H9 (cell line): ENCODE data around the gene TMTC1. TPM values are rescaled to one million over a fixed set of nuclear protein-coding genes. Genes with fewer than 3 reads are reported as not detected.

Experiments used
- DNase-seq: peaks from one replicate; pipeline ENCODE4 v3.0.0-alpha.2; 2017
- H2AFZ ChIP-seq: one replicate; pipeline ENCODE4 v1.6.1; 2013; ENCODE audit warnings: mild to moderate bottlenecking, low read length, control low read depth, moderate library complexity
- H2AK5ac ChIP-seq: 2 replicates; pipeline ENCODE4 v1.6.1; 2013; ENCODE audit warnings: low read length, control low read depth, mixed read lengths; ENCODE audit not compliant: insufficient read length
- H2BK120ac ChIP-seq: one replicate; pipeline ENCODE4 v1.6.1; 2013; ENCODE audit warnings: low read depth, mild to moderate bottlenecking, low read length, control low read depth, inconsistent platforms; ENCODE audit not compliant: poor library complexity, severe bottlenecking
- H2BK12ac ChIP-seq: 2 replicates; pipeline ENCODE4 v1.6.1; 2013; ENCODE audit warnings: low read length, control low read depth, mixed read lengths, low read depth; ENCODE audit not compliant: insufficient read length
- H2BK15ac ChIP-seq: 2 replicates; pipeline ENCODE4 v1.6.1; 2013; ENCODE audit warnings: low read depth, low read length, control low read depth
- H2BK20ac ChIP-seq: one replicate; pipeline ENCODE4 v1.6.1; 2013; ENCODE audit warnings: low read depth, mild to moderate bottlenecking, low read length, control low read depth, inconsistent platforms; ENCODE audit not compliant: poor library complexity, severe bottlenecking
- H2BK5ac ChIP-seq: 2 replicates; pipeline ENCODE4 v1.6.1; 2013; ENCODE audit warnings: low read length, control low read depth, mixed read lengths; ENCODE audit not compliant: insufficient read length
- H3K14ac ChIP-seq: 2 replicates; pipeline ENCODE4 v1.6.1; 2013; ENCODE audit warnings: low read length, control low read depth; ENCODE audit not compliant: insufficient read depth
- H3K18ac ChIP-seq: 2 replicates; pipeline ENCODE4 v1.6.1; 2013; ENCODE audit warnings: low read depth, mild to moderate bottlenecking, mixed read lengths, low read length, control low read depth; ENCODE audit not compliant: insufficient read length
- H3K23ac ChIP-seq: 2 replicates; pipeline ENCODE4 v1.6.1; 2013; ENCODE audit warnings: low read length, control low read depth, mixed read lengths, low read depth; ENCODE audit not compliant: insufficient read length
- H3K23me2 ChIP-seq: 2 replicates; pipeline ENCODE4 v1.6.1; 2013; ENCODE audit warnings: low read depth, mild to moderate bottlenecking, mixed read lengths, low read length, control low read depth; ENCODE audit not compliant: insufficient read length, poor library complexity, severe bottlenecking
- H3K27ac ChIP-seq: 2 replicates; pipeline ENCODE4 v1.5.1; 2013; ENCODE audit warnings: low read length, control low read depth, mixed read lengths, low read depth; ENCODE audit not compliant: insufficient read length
- H3K27me3 ChIP-seq: 2 replicates; pipeline ENCODE4 v1.6.1; 2013; ENCODE audit warnings: low read length, control low read depth, inconsistent platforms; ENCODE audit not compliant: insufficient read depth
- H3K4ac ChIP-seq: 2 replicates; pipeline ENCODE4 v1.6.1; 2013; ENCODE audit warnings: low read depth, mild to moderate bottlenecking, control low read depth, inconsistent platforms, low read length, moderate library complexity
- H3K4me1 ChIP-seq: 2 replicates; pipeline ENCODE4 v1.6.1; 2013; ENCODE audit warnings: low read length, control low read depth, inconsistent platforms; ENCODE audit not compliant: insufficient read depth
- H3K4me2 ChIP-seq: 2 replicates; pipeline ENCODE4 v1.6.1; 2013; ENCODE audit warnings: low read length, control low read depth, mixed read lengths; ENCODE audit not compliant: insufficient read length, insufficient read depth
- H3K56ac ChIP-seq: 2 replicates; pipeline ENCODE4 v1.6.1; 2013; ENCODE audit warnings: low read depth, mild to moderate bottlenecking, mixed read lengths, low read length, control low read depth; ENCODE audit not compliant: insufficient read length
- H3K79me1 ChIP-seq: 2 replicates; pipeline ENCODE4 v1.6.1; 2013; ENCODE audit warnings: low read depth, mild to moderate bottlenecking, moderate library complexity, low read length, control low read depth, inconsistent platforms; ENCODE audit not compliant: insufficient read depth, poor library complexity, severe bottlenecking
- H3K79me2 ChIP-seq: 2 replicates; pipeline ENCODE4 v1.6.1; 2013; ENCODE audit warnings: low read length, control low read depth, inconsistent platforms; ENCODE audit not compliant: insufficient read depth
- H3K9ac ChIP-seq: 2 replicates; pipeline ENCODE4 v1.6.1; 2013; ENCODE audit warnings: low read length, control low read depth, mixed read lengths; ENCODE audit not compliant: insufficient read length; ENCODE audit errors: extremely low read depth
- H3K9me3 ChIP-seq: one replicate; pipeline ENCODE4 v1.6.1; 2013; ENCODE audit warnings: low read depth, low read length, inconsistent platforms; ENCODE audit not compliant: control insufficient read depth
- H3T11ph ChIP-seq: one replicate; pipeline ENCODE4 v1.6.1; 2013; ENCODE audit warnings: mild to moderate bottlenecking, low read length, control low read depth, inconsistent platforms
- H4K20me1 ChIP-seq: one replicate; pipeline ENCODE4 v1.6.1; 2013; ENCODE audit not compliant: control insufficient read depth, insufficient read length, insufficient read depth
- H4K5ac ChIP-seq: 2 replicates; pipeline ENCODE4 v1.6.1; 2013; ENCODE audit warnings: low read depth, mild to moderate bottlenecking, mixed read lengths, low read length, control low read depth; ENCODE audit not compliant: insufficient read length
- H4K8ac ChIP-seq: replicated peaks from 2 replicates; pipeline ENCODE4 v1.6.1; 2013; ENCODE audit warnings: low read length, control low read depth, mixed read lengths, low read depth; ENCODE audit not compliant: insufficient read length
- H4K91ac ChIP-seq: 2 replicates; pipeline ENCODE4 v1.6.1; 2013; ENCODE audit warnings: low read depth, mild to moderate bottlenecking, moderate library complexity, mixed read lengths, low read length, control low read depth; ENCODE audit not compliant: insufficient read length
- H3K27ac Mint-ChIP-seq, 3 experiments: 2 replicates in 2 of 3; 3 replicates in 1 of 3; pipeline ENCODE4 v1.8.0; 2020 to 2021; ENCODE audit warnings: mixed read lengths in 3 of 3, mild to moderate bottlenecking in 1 of 3, moderate library complexity in 1 of 3
- H3K27me3 Mint-ChIP-seq: 2 replicates; pipeline ENCODE4 v1.8.0; 2021; ENCODE audit warnings: low read depth, mild to moderate bottlenecking, moderate library complexity, mixed read lengths
- H3K36me3 Mint-ChIP-seq, 3 experiments: 2 replicates in 2 of 3; 3 replicates in 1 of 3; pipeline ENCODE4 v1.8.0; 2020 to 2021; ENCODE audit warnings: low read depth in 3 of 3, mixed read lengths in 3 of 3; ENCODE audit not compliant: insufficient read depth in 1 of 3
- H3K4me1 Mint-ChIP-seq, 2 experiments: 2 replicates each; pipeline ENCODE4 v1.8.0; 2020; ENCODE audit warnings: mixed read lengths in 2 of 2
- H3K4me3 Mint-ChIP-seq, 2 experiments: 2 replicates in 1 of 2; 3 replicates in 1 of 2; pipeline ENCODE4 v1.8.0; 2020 to 2021; ENCODE audit warnings: mild to moderate bottlenecking in 2 of 2, mixed read lengths in 2 of 2, moderate library complexity in 1 of 2
- H3K9me3 Mint-ChIP-seq, 2 experiments: 2 replicates in 1 of 2; 3 replicates in 1 of 2; pipeline ENCODE4 v1.8.0; 2020; ENCODE audit warnings: mild to moderate bottlenecking in 2 of 2, mixed read lengths in 2 of 2, moderate library complexity in 1 of 2
- WGBS: extraction: QIAGEN DNeasy Blood & Tissue Kit; methylation state at CpG from one replicate; pipeline ENCODE4 v1.1.7; 2013; ENCODE audit warnings: missing lambda C conversion rate, low lambda C conversion rate, mixed read lengths; ENCODE audit not compliant: insufficient read length; ENCODE audit errors: extremely low coverage; 5-methylcytosine and 5-hydroxymethylcytosine counted together
- total RNA-seq: library from RNA; stranded (reverse); gene quantifications from 2 replicates; pipeline ENCODE4 v1.2.1, GENCODE V29; 2021
- TF ChIP-seq, protein P1 (sequence below): fragments of 200-600 bp; sonication (generic); conservative IDR thresholded peaks from 3 replicates; pipeline ENCODE4 v1.8.0; 2021; ENCODE audit warnings: antibody characterized with exemption, mild to moderate bottlenecking

TMTC1 gene
- total RNA-seq, 1 experiment from 2014 or later = 16.1 TPM

DNA sequence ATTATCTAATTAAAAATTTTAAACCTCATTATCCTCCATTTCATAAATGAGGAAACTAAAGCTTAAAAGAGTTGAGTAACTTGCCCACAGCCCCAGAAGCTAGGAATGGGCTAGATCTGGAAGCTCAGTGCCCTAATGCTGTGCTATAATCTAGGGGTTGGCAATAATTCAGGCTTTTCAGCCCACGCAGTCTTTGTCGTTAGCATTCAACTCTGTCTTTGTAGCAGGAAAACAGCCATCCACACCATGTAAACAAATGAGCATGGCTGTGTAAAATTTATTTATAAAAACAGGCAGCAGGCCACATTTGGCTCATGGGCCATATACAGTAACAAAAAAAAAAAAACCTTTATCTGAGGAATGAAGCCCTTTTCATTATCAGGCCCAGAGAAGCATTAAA is 193.9 kb downstream of the TMTC1 start:
- Histone ChIP-seq H3K18ac (no peak overlapping the region), H2BK12ac (no peak overlapping the region), H2BK20ac (no peak overlapping the region), H2AFZ (no peak overlapping the region), H3K4me2 (no peak overlapping the region), H3K9me3 (no peaks in the 10 kb centered on the region), H4K8ac (no peak overlapping the region), H3K4me1 (peaks cover 6% of the 10 kb centered on the region; the same call in 1 of the 2 replicates), H3K79me1 (no peaks in the 10 kb centered on the region), H3K14ac (no peak overlapping the region), H3K23ac (no peak overlapping the region), H3T11ph (no peak overlapping the region), H3K27ac (no peak overlapping the region), H3K79me2 (no peaks in the 10 kb centered on the region), H2AK5ac (peak overlapping the region; percentile 100), H4K5ac (no peak overlapping the region), H3K9ac (no peak overlapping the region), H3K4ac (no peak overlapping the region), H3K27me3 (no peaks in the 10 kb centered on the region), H4K20me1 (no peaks in the 10 kb centered on the region), H3K56ac (no peak overlapping the region), H3K23me2 (no peaks in the 10 kb centered on the region), H2BK120ac (no peak overlapping the region), H2BK5ac (no peak overlapping the region), H4K91ac (no peak overlapping the region), H2BK15ac (no peak overlapping the region)
- no peak for DNase-seq
- no peak overlapping the region for H3K4me3 Mint-ChIP-seq
- H3K27ac Mint-ChIP-seq = no peak overlapping the region
- no peaks in the 10 kb centered on the region for H3K9me3 Mint-ChIP-seq
- TF ChIP-seq, protein P1, sequence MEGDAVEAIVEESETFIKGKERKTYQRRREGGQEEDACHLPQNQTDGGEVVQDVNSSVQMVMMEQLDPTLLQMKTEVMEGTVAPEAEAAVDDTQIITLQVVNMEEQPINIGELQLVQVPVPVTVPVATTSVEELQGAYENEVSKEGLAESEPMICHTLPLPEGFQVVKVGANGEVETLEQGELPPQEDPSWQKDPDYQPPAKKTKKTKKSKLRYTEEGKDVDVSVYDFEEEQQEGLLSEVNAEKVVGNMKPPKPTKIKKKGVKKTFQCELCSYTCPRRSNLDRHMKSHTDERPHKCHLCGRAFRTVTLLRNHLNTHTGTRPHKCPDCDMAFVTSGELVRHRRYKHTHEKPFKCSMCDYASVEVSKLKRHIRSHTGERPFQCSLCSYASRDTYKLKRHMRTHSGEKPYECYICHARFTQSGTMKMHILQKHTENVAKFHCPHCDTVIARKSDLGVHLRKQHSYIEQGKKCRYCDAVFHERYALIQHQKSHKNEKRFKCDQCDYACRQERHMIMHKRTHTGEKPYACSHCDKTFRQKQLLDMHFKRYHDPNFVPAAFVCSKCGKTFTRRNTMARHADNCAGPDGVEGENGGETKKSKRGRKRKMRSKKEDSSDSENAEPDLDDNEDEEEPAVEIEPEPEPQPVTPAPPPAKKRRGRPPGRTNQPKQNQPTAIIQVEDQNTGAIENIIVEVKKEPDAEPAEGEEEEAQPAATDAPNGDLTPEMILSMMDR = no peak
- H3K27me3 Mint-ChIP-seq = peaks cover 2% of the 10 kb centered on the region; the same call in 1 of the 2 replicates
- peaks cover 44 to 47% of the 10 kb centered on the region in 2 experiments for H3K4me1 Mint-ChIP-seq
- no CpG with 5 or more reads among the region's 2 CpGs for WGBS
- peaks cover 0 to 4% (median 2%) of the 10 kb centered on the region in 3 experiments; a peak in 4 of 7 replicates for H3K36me3 Mint-ChIP-seq
